Gastrocnemius medialis (tissue), 4 donors: ENCODE data around the gene CAMK2D. TPM values are rescaled to one million over a fixed set of nuclear protein-coding genes. Genes with fewer than 3 reads are reported as not detected.

Experiments
- ATAC-seq, 2 donors: fragments of 150-250 bp; one replicate each; pipeline ENCODE4 v1.9.1; 2016
- DNase-seq, 2 donors: peaks; one replicate each; pipeline ENCODE4 v3.0.0-alpha.2; 2019
- H3K27ac ChIP-seq, 4 donors: fragments of 200-600 bp; sonication (generic); 1 replicate in 1 of 4; 2 replicates in 3 of 4; pipeline ENCODE4 v1.5.1; 2016 to 2018; ENCODE audit warnings: mild to moderate bottlenecking in 2 of 4, moderate library complexity in 1 of 4
- H3K27me3 ChIP-seq, 3 donors: fragments of 200-600 bp; sonication (generic) in 2 of 3; 1 replicate in 1 of 3; 2 replicates in 2 of 3; pipeline versions ENCODE4 v1.5.1 to v1.6.0; 2016 to 2019; ENCODE audit warnings: mild to moderate bottlenecking in 1 of 3, moderate library complexity in 1 of 3
- H3K36me3 ChIP-seq, 2 donors: fragments of 200-600 bp; sonication (generic) in 1 of 2; one replicate each; pipeline ENCODE4 v1.5.1; 2017 to 2018
- H3K4me1 ChIP-seq, 2 donors: fragments of 200-600 bp; sonication (generic) in 1 of 2; one replicate each; pipeline ENCODE4 v1.5.1; 2016 to 2017; ENCODE audit warnings: mild to moderate bottlenecking in 2 of 2
- H3K4me3 ChIP-seq, 4 donors: fragments of 200-600 bp; sonication (generic) in 3 of 4; 1 replicate in 1 of 4; 2 replicates in 3 of 4; pipeline ENCODE4 v1.5.1; 2016 to 2019; ENCODE audit warnings: mild to moderate bottlenecking in 2 of 4
- H3K9me3 ChIP-seq, 3 donors: fragments of 200-600 bp; sonication (generic) in 2 of 3; 1 replicate in 1 of 3; 2 replicates in 2 of 3; pipeline ENCODE4 v1.5.1; 2016 to 2019
- CTCF ChIP-seq, 5 experiments: fragments of 450-650 bp in 3 of 5; fragments of 200-600 bp in 2 of 5; sonication (generic) in 2 of 5; IDR thresholded peaks in 4 of 5; conservative IDR thresholded peaks in 1 of 5; 1 replicate in 4 of 5; 2 replicates in 1 of 5; pipeline ENCODE4 v1.5.1; 2016 to 2019; ENCODE audit warnings: antibody characterized with exemption in 5 of 5, mild to moderate bottlenecking in 3 of 5, moderate library complexity in 3 of 5
- POLR2A ChIP-seq, 2 donors: fragments of 450-650 bp; IDR thresholded peaks; one replicate each; pipeline ENCODE4 v1.6.1; 2017; ENCODE audit warnings: antibody characterized with exemption in 2 of 2, mild to moderate bottlenecking in 2 of 2, moderate library complexity in 2 of 2
- in situ Hi-C, 4 donors: fragments of 200-750 bp; cut with MboI; loops; one replicate each; pipeline versions ENCODE4 v1.15.0 to v1.8.0; 2017; ENCODE audit warnings: low sequenced_read_pairs in 4 of 4
- intact Hi-C: fragments of 100-400 bp; cut with DNase I; formaldehyde crosslinking; loops from one replicate; pipeline ENCODE4 v1.15.1; 2023; ENCODE audit warnings: low total_unique reads
- total RNA-seq, 4 donors: library from RNA; depleted of rRNA; stranded (reverse); fragments of >200 nt; gene quantifications; one replicate each; pipeline versions ENCODE4 v1.1.0 to v1.2.3, GENCODE V29; 2016

Gene CAMK2D
- total RNA-seq, 4 donors from 2014 or later, result 73.2 to 149 (median 119) TPM

- TF ChIP-seq POLR2A (IDR thresholded peaks at IDR 0.05) (no peak), CTCF (IDR thresholded peaks at IDR 0.05 in 4 of 5, conservative IDR thresholded peaks at IDR 0.05 in 1 of 5) (no peak)
- Histone ChIP-seq H3K27ac (no peak overlapping the region), H3K9me3 (no peaks in the 10 kb centered on the region), H3K4me1 (peaks cover 3 to 17% of the 10 kb centered on the region in 2 donors), H3K4me3 (no peak overlapping the region), H3K36me3 (no peaks in the 10 kb centered on the region), H3K27me3 (no peaks in the 10 kb centered on the region)
- in situ Hi-C loops (no loop called here), intact Hi-C loops (no loop called here)
- no peak for DNase-seq
- no peak for ATAC-seq
These were observed 327.8 kb downstream of the CAMK2D start for GRCh38 chr4:113433536-113434246.

- Histone ChIP-seq H3K9me3 (no peaks in the 10 kb centered on the region), H3K36me3 (no peaks in the 10 kb centered on the region), H3K4me3 (no peak overlapping the region), H3K27me3 (no peaks in the 10 kb centered on the region), H3K4me1 (peaks cover 3 to 17% of the 10 kb centered on the region in 2 donors), H3K27ac (no peak overlapping the region)
- ATAC-seq, result no peak
- TF ChIP-seq CTCF (IDR thresholded peaks at IDR 0.05 in 4 of 5, conservative IDR thresholded peaks at IDR 0.05 in 1 of 5), result no peak
- TF ChIP-seq POLR2A (IDR thresholded peaks at IDR 0.05), result no peak
- in situ Hi-C loops (no loop called here), intact Hi-C loops (no loop called here)
- DNase-seq, result no peak
These were observed 328.4 kb downstream of the CAMK2D start for GRCh38 chr4:113433116-113433515.

- H3K4me1 ChIP-seq, result no peaks in the 10 kb centered on the region
These were observed 337.9 kb downstream of the CAMK2D start for GRCh38 chr4:113423631-113424030.

GRCh38 chr4:113420938-113421337 lies 340.6 kb downstream of the CAMK2D start:
- H3K27ac ChIP-seq, result no peak overlapping the region
- no peaks in the 10 kb centered on the region for H3K4me1 ChIP-seq
- H3K27me3 ChIP-seq, result no peaks in the 10 kb centered on the region
- H3K9me3 ChIP-seq, result peaks cover 0 to 13% (median 0%) of the 10 kb centered on the region in 3 donors
- peak overlapping the region in 1 of 4 donors; percentile 12 for H3K4me3 ChIP-seq
- H3K36me3 ChIP-seq, result no peaks in the 10 kb centered on the region
- in situ Hi-C loops, result no loop called here
- DNase-seq, result no peak
- TF ChIP-seq CTCF (IDR thresholded peaks at IDR 0.05 in 4 of 5, conservative IDR thresholded peaks at IDR 0.05 in 1 of 5), result no peak
- TF ChIP-seq POLR2A (IDR thresholded peaks at IDR 0.05), result no peak
- intact Hi-C loops, result no loop called here
- no peak for ATAC-seq

More at GRCh38 chr4:113423631-113424030, 337.9 kb downstream of the CAMK2D start:
- Histone ChIP-seq H3K27ac (no peak overlapping the region), H3K36me3 (no peaks in the 10 kb centered on the region), H3K9me3 (peaks cover 0 to 13% (median 0%) of the 10 kb centered on the region in 3 donors), H3K27me3 (no peaks in the 10 kb centered on the region), H3K4me3 (no peak overlapping the region)
- no peak for TF ChIP-seq CTCF (IDR thresholded peaks at IDR 0.05 in 4 of 5, conservative IDR thresholded peaks at IDR 0.05 in 1 of 5)
- TF ChIP-seq POLR2A (IDR thresholded peaks at IDR 0.05), result no peak
- ATAC-seq (no peak), DNase-seq (no peak)
- intact Hi-C loops, result no loop called here
- in situ Hi-C loops, result no loop called here
